IMR-90 (cell line): Measurements from ENCODE around the gene HECW1. TPM values are rescaled to one million over a fixed set of nuclear protein-coding genes. Genes with fewer than 3 reads are reported as not detected.

Experiments
- ATAC-seq: fragments of 200-7000 bp; cut with Tn5 transposase; 2 replicates; pipeline ENCODE4 v1.9.1; 2020; ENCODE audit warnings: low read depth, mild to moderate bottlenecking, moderate library complexity
- BruUV-seq: library from RNA; stranded (reverse); fragments of 400-500 nt; replicated peaks from 2 replicates; lab custom pipeline; 2021; lab: Mats Ljungman, UMichigan
- CTCF ChIA-PET: fragments of 300-600 bp; formaldehyde crosslinking; extraction: SDS; loops from one replicate; lab custom pipeline; 2021; ENCODE audit warnings: antibody characterized with exemption; lab: Yijun Ruan, JAX
- POLR2A ChIA-PET: fragments of 300-600 bp; sonication (Branson Sonifier 250); formaldehyde crosslinking; loops from one replicate; lab custom pipeline; 2022; ENCODE audit warnings: antibody characterized with exemption; ENCODE audit not compliant: unreplicated experiment; lab: Charles Lee
- DNase-seq: peaks from one replicate; pipeline ENCODE4 v3.0.0; 2013
- H2AFZ ChIP-seq: replicated peaks from 2 replicates; pipeline ENCODE3; 2013; ENCODE audit warnings: low read length, mild to moderate bottlenecking; ENCODE audit not compliant: poor library complexity
- H2AK5ac ChIP-seq: 2 replicates; pipeline ENCODE4 v1.6.1; 2013; ENCODE audit warnings: low read depth, low read length, inconsistent platforms
- H2AK9ac ChIP-seq: replicated peaks from 2 replicates; pipeline ENCODE3; 2013; ENCODE audit warnings: mild to moderate bottlenecking, low read depth, low read length, moderate library complexity; ENCODE audit not compliant: poor library complexity
- H2BK120ac ChIP-seq: 2 replicates; pipeline ENCODE4 v1.6.1; 2013; ENCODE audit warnings: low read depth, low read length, inconsistent platforms
- H2BK15ac ChIP-seq: 3 replicates; pipeline ENCODE4 v1.6.1; 2013; ENCODE audit warnings: low read depth, low read length, inconsistent platforms
- H2BK20ac ChIP-seq: 2 replicates; pipeline ENCODE4 v1.6.1; 2013; ENCODE audit warnings: low read depth, mild to moderate bottlenecking, inconsistent platforms, low read length, moderate library complexity
- H2BK5ac ChIP-seq: 2 replicates; pipeline ENCODE4 v1.6.1; 2013; ENCODE audit warnings: mild to moderate bottlenecking, low read depth, low read length, inconsistent platforms; ENCODE audit not compliant: poor library complexity, severe bottlenecking
- H3K14ac ChIP-seq: replicated peaks from 2 replicates; pipeline ENCODE4 v1.6.1; 2013; ENCODE audit warnings: low read depth, low read length, inconsistent platforms
- H3K18ac ChIP-seq: 2 replicates; pipeline ENCODE4 v1.6.1; 2013; ENCODE audit warnings: low read depth, low read length, control low read depth
- H3K23ac ChIP-seq: 2 replicates; pipeline ENCODE4 v1.6.1; 2013; ENCODE audit warnings: low read depth, low read length, inconsistent platforms
- H3K27ac ChIP-seq: 2 replicates; pipeline ENCODE4 v1.5.1; 2013; ENCODE audit warnings: mild to moderate bottlenecking, control low read depth, low read length; ENCODE audit not compliant: insufficient read depth
- H3K27me3 ChIP-seq: 2 replicates; pipeline ENCODE4 v1.6.1; 2013; ENCODE audit warnings: low read length; ENCODE audit not compliant: control insufficient read depth, insufficient read depth
- H3K36me3 ChIP-seq: 2 replicates; pipeline ENCODE4 v1.6.1; 2013; ENCODE audit warnings: low read length, mixed read lengths; ENCODE audit not compliant: control insufficient read depth, insufficient read depth
- H3K4ac ChIP-seq: 2 replicates; pipeline ENCODE4 v1.6.1; 2013; ENCODE audit warnings: low read depth, low read length, inconsistent platforms
- H3K4me1 ChIP-seq: 2 replicates; pipeline ENCODE4 v1.6.1; 2013; ENCODE audit warnings: low read length, mixed read lengths; ENCODE audit not compliant: control insufficient read depth, insufficient read depth
- H3K4me2 ChIP-seq: 2 replicates; pipeline ENCODE4 v1.6.1; 2013; ENCODE audit warnings: low read depth, mild to moderate bottlenecking, control low read depth, low read length, moderate library complexity
- H3K4me3 ChIP-seq: 2 replicates; pipeline ENCODE4 v1.5.1; 2013; ENCODE audit warnings: low read depth, mild to moderate bottlenecking, control low read depth, low read length, moderate library complexity; ENCODE audit not compliant: insufficient read depth
- H3K56ac ChIP-seq: 2 replicates; pipeline ENCODE4 v1.6.1; 2013; ENCODE audit warnings: low read length, inconsistent platforms; ENCODE audit not compliant: insufficient read depth; ENCODE audit errors: extremely low read depth
- H3K79me1 ChIP-seq, 2 experiments: 2 replicates each; pipeline ENCODE4 v1.6.1; 2013; ENCODE audit warnings: low read length in 2 of 2, inconsistent platforms in 1 of 2, low read depth in 1 of 2
- H3K9ac ChIP-seq: 2 replicates; pipeline ENCODE4 v1.6.1; 2013; ENCODE audit warnings: low read depth, low read length, control low read depth
- H3K9me1 ChIP-seq: 2 replicates; pipeline ENCODE4 v1.6.1; 2013; ENCODE audit warnings: low read length, inconsistent platforms; ENCODE audit not compliant: insufficient read depth
- H3K9me3 ChIP-seq: 2 replicates; pipeline ENCODE4 v1.6.1; 2013; ENCODE audit warnings: low read length; ENCODE audit not compliant: control insufficient read depth, insufficient read depth
- H4K20me1 ChIP-seq: 2 replicates; pipeline ENCODE4 v1.6.1; 2013; ENCODE audit warnings: low read length, inconsistent platforms; ENCODE audit not compliant: insufficient read depth
- H4K5ac ChIP-seq: 2 replicates; pipeline ENCODE4 v1.6.1; 2013; ENCODE audit warnings: mild to moderate bottlenecking, low read depth, low read length, control low read depth
- H4K8ac ChIP-seq, 2 experiments: 2 replicates each; pipeline ENCODE4 v1.6.1; 2013; ENCODE audit warnings: low read depth in 2 of 2, low read length in 2 of 2, control low read depth in 1 of 2, inconsistent platforms in 1 of 2
- H4K91ac ChIP-seq: 2 replicates; pipeline ENCODE4 v1.6.1; 2013; ENCODE audit warnings: low read depth, low read length, inconsistent platforms; ENCODE audit not compliant: insufficient read depth
- BHLHE40 ChIP-seq: fragments of 150-350 bp; IDR thresholded peaks from 2 replicates; pipeline ENCODE4 v1.6.1; 2016; ENCODE audit warnings: mild to moderate bottlenecking, low read depth, low read length
- CEBPB ChIP-seq: IDR thresholded peaks from 2 replicates; pipeline ENCODE4 v1.6.1; 2012; ENCODE audit warnings: low read depth, low read length, improper control_type of control experiment
- CHD1 ChIP-seq: IDR thresholded peaks from 2 replicates; pipeline ENCODE4 v1.6.1; 2012; ENCODE audit warnings: low read depth, low read length, improper control_type of control experiment
- CTCF ChIP-seq: conservative IDR thresholded peaks from 2 replicates; pipeline ENCODE4 v1.5.1; 2012; ENCODE audit warnings: mild to moderate bottlenecking, low read depth, low read length, improper control_type of control experiment
- MAZ ChIP-seq: IDR thresholded peaks from 2 replicates; pipeline ENCODE4 v1.6.1; 2012; ENCODE audit warnings: low read depth, mild to moderate bottlenecking, low read length, improper control_type of control experiment, moderate library complexity, borderline replicate concordance
- MXI1 ChIP-seq: IDR thresholded peaks from 2 replicates; pipeline ENCODE4 v1.6.1; 2012; ENCODE audit warnings: low read depth, mild to moderate bottlenecking, low read length, moderate library complexity, borderline replicate concordance
- NFE2L2 ChIP-seq: fragments of 150-350 bp; IDR thresholded peaks from 2 replicates; pipeline ENCODE4 v1.6.1; 2016; ENCODE audit warnings: low read depth, mild to moderate bottlenecking, low read length
- POLR2A ChIP-seq: IDR thresholded peaks from 2 replicates; pipeline ENCODE4 v1.6.1; 2012; ENCODE audit warnings: mild to moderate bottlenecking, low read depth, low read length
- RAD21 ChIP-seq: IDR thresholded peaks from 2 replicates; pipeline ENCODE4 v1.6.1; 2012; ENCODE audit warnings: low read length, improper control_type of control experiment
- RCOR1 ChIP-seq: IDR thresholded peaks from 2 replicates; pipeline ENCODE4 v1.6.1; 2012; ENCODE audit warnings: mild to moderate bottlenecking, low read length, improper control_type of control experiment; ENCODE audit not compliant: insufficient replicate concordance
- SMC3 ChIP-seq: fragments of 150-350 bp; IDR thresholded peaks from 2 replicates; pipeline ENCODE4 v1.6.1; 2016; ENCODE audit warnings: low read depth, mild to moderate bottlenecking, antibody characterized with exemption, low read length, moderate library complexity
- USF2 ChIP-seq: fragments of 150-350 bp; IDR thresholded peaks from 2 replicates; pipeline ENCODE4 v1.6.1; 2017; ENCODE audit warnings: mild to moderate bottlenecking, antibody characterized with exemption, low read length, low read depth
- WGBS, 2 experiments: methylation state at CpG; one replicate each; pipeline versions ENCODE4 v1.1.5 to v1.1.7; 2013; ENCODE audit warnings: missing lambda C conversion rate in 2 of 2; ENCODE audit not compliant: insufficient read length in 1 of 2; ENCODE audit errors: extremely low coverage in 2 of 2; 5-methylcytosine and 5-hydroxymethylcytosine counted together
- dilution Hi-C: fragments of 300-500 bp; cut with HindIII; formaldehyde crosslinking; loops from one replicate; pipeline ENCODE4 v1.14.3; 2018; ENCODE audit warnings: low sequenced_read_pairs; ENCODE audit not compliant: unreplicated experiment
- in situ Hi-C: fragments of 300-500 bp; cut with MboI; formaldehyde crosslinking; loops from 3 replicates; pipeline ENCODE4 v1.14.3; 2019; ENCODE audit warnings: low sequenced_read_pairs, inconsistent platforms, mixed read lengths
- intact Hi-C: fragments of 100-400 bp; cut with micrococcal nuclease; formaldehyde crosslinking; loops from 2 replicates; pipeline ENCODE4 v1.10.0; 2022
- polyA plus RNA-seq, 3 experiments: library from polyadenylated mRNA; depleted of rRNA; stranded (reverse); fragments of >200 nt; gene quantifications; 2 replicates each; pipeline ENCODE4 v1.2.3, GENCODE V29; 2012; ENCODE audit warnings: low replicate concordance in 1 of 3
- total RNA-seq: library from RNA; depleted of rRNA; stranded (reverse); fragments of >200 nt; gene quantifications from 2 replicates; pipeline ENCODE4 v1.2.3, GENCODE V29; 2012

The HECW1 gene
- total and polyA plus RNA-seq, 2 of the 4 experiments (the other 2 are of a cell fraction) = 0.56 to 1.3 TPM

GRCh38 chr7:43513251-43513650 lies 400.8 kb downstream of the HECW1 start:
- no CpG with 5 or more reads among the region's 8 CpGs for WGBS, 2 experiments
- H2BK20ac ChIP-seq = no peak overlapping the region
- H3K79me1 ChIP-seq = no peaks in the 10 kb centered on the region
- no peak overlapping the region for H3K23ac ChIP-seq
- no peak overlapping the region for H4K8ac ChIP-seq
- no peak overlapping the region for H3K56ac ChIP-seq
- H3K14ac ChIP-seq = no peak overlapping the region
- TF ChIP-seq USF2 = no peak
- no peak for TF ChIP-seq RCOR1
- no peak for TF ChIP-seq RAD21
- TF ChIP-seq CHD1 = no peak
- no peak for TF ChIP-seq MAZ
- TF ChIP-seq SMC3 = no peak
- no peak for TF ChIP-seq CEBPB
- no peak for TF ChIP-seq MXI1
- no peak for TF ChIP-seq NFE2L2
- no peak for TF ChIP-seq CTCF
- TF ChIP-seq BHLHE40 = no peak
- TF ChIP-seq POLR2A = no peak
- no peak for ATAC-seq
- no peak overlapping the region for H3K4ac ChIP-seq
- H3K36me3 ChIP-seq = no peaks in the 10 kb centered on the region
- CTCF ChIA-PET = interaction anchor here (1.2 kb wide), 2 partner anchors 9 to 70 kb away, joined by 3 to 4 read pairs; partner anchors contain the start of gene STK17A
- POLR2A ChIA-PET = no interaction called here
- intact Hi-C loops = no loop called here
- peaks cover 32% of the 10 kb centered on the region for H3K27me3 ChIP-seq
- H2BK5ac ChIP-seq = no peak overlapping the region
- in situ Hi-C loops = no loop called here
- no peaks in the 10 kb centered on the region for H4K20me1 ChIP-seq
- H3K9ac ChIP-seq = no peak overlapping the region
- no peak overlapping the region for H2AK5ac ChIP-seq
- no TSS peak for BruUV-seq
- H3K4me3 ChIP-seq = no peak overlapping the region
- H3K9me3 ChIP-seq = no peaks in the 10 kb centered on the region
- H3K9me1 ChIP-seq = no peaks in the 10 kb centered on the region
- H2BK120ac ChIP-seq = no peak overlapping the region
- H3K4me1 ChIP-seq = no peaks in the 10 kb centered on the region
- H4K5ac ChIP-seq = no peak overlapping the region
- H3K4me2 ChIP-seq = no peak overlapping the region
- no peak overlapping the region for H4K91ac ChIP-seq
- H2AFZ ChIP-seq = no peak overlapping the region
- DNase-seq = no peak
- dilution Hi-C loops = no loop called here
- no peak overlapping the region for H3K18ac ChIP-seq
- no peak overlapping the region for H3K27ac ChIP-seq
- no peak overlapping the region for H2BK15ac ChIP-seq
- H2AK9ac ChIP-seq = no peak overlapping the region
